Psoas muscle (tissue), 8 donors: Measurements from ENCODE around the gene FLT3. TPM values are rescaled to one million over a fixed set of nuclear protein-coding genes. Genes with fewer than 3 reads are reported as not detected.

Source experiments
- ATAC-seq, 4 donors: fragments of 200-7000 bp; cut with Tn5 transposase; one replicate each; pipeline ENCODE4 v1.9.1; 2020; ENCODE audit warnings: moderate library complexity in 3 of 4, mild to moderate bottlenecking in 2 of 4
- DNase-seq, 2 donors: peaks; one replicate each; pipeline ENCODE4 v3.0.0-alpha.2; 2020
- H3K27ac ChIP-seq: fragments of 200-600 bp; one replicate; pipeline ENCODE4 v1.8.0; 2022
- H3K27me3 ChIP-seq, 3 donors: fragments of 200-600 bp in 1 of 3; one replicate each; pipeline versions ENCODE4 v1.6.1 to v1.8.0; 2013 to 2022; ENCODE audit warnings: low read length in 2 of 3, mild to moderate bottlenecking in 2 of 3, moderate library complexity in 1 of 3; ENCODE audit not compliant: insufficient read depth in 3 of 3
- H3K36me3 ChIP-seq, 2 donors: fragments of 200-600 bp in 1 of 2; one replicate each; pipeline versions ENCODE4 v1.6.1 to v1.8.0; 2013 to 2022; ENCODE audit warnings: low read depth in 1 of 2, mild to moderate bottlenecking in 1 of 2, moderate library complexity in 1 of 2; ENCODE audit not compliant: insufficient read depth in 1 of 2
- H3K4me1 ChIP-seq: fragments of 200-600 bp; one replicate; pipeline ENCODE4 v1.8.0; 2022
- H3K4me3 ChIP-seq: fragments of 200-600 bp; one replicate; pipeline ENCODE4 v1.8.0; 2022; ENCODE audit warnings: mild to moderate bottlenecking
- H3K9me3 ChIP-seq: fragments of 200-600 bp; one replicate; pipeline ENCODE4 v1.8.0; 2022
- WGBS, 3 donors: extraction: QIAGEN DNeasy Blood & Tissue Kit; methylation state at CpG; one replicate each; pipeline versions ENCODE4 v1.1.6 to v1.1.7; 2013; 5-methylcytosine and 5-hydroxymethylcytosine counted together
- intact Hi-C, 2 donors: fragments of 100-400 bp; cut with DNase I; formaldehyde crosslinking; loops; one replicate each; pipeline versions ENCODE4 v1.11.0 to v1.14.2; 2022
- polyA plus RNA-seq, 3 donors: library from polyadenylated mRNA; stranded (reverse); fragments of 200-250 nt; gene quantifications; one replicate each; pipeline ENCODE4 v1.2.3, GENCODE V29; 2013
- total RNA-seq, 4 donors: library from RNA; stranded (reverse); fragmentation: NEBNext Ultra II Directional in 2 of 4; extraction: Animal tissue kit (Norgen Biotek cat#: 25700) in 2 of 4; gene quantifications; one replicate each; pipeline versions ENCODE4 v1.2.1 to v1.2.4, GENCODE V29; 2021 to 2023
- TF ChIP-seq, protein P1 (sequence below): fragments of 200-600 bp; IDR thresholded peaks from one replicate; pipeline ENCODE4 v1.8.0; 2022; ENCODE audit warnings: antibody characterized with exemption
- donor health status: healthy with polysubstance abuse.
- donor health status: DM: no; HTN: no; CAD: no; lungs with moderate emphysema.
- donor health status: Bipolar disorder and iron deficiency.
- donor health status: healthy.
- donor health status: DM: yes; HTN: yes; CAD: no.
- donor health status: DM: no; HTN: no; CAD: no.
- donor health status: DM: no; HTN: no; CAD: no.
- donor health status: DM: yes; HTN: yes; CAD: no.

FLT3 gene
- total and polyA plus RNA-seq, 7 donors, result 0.04 to 0.19 (median 0.06) TPM; not detected in 2

GRCh38 chr13:28041501-28041900 lies 58.9 kb downstream of the FLT3 start:
- no peaks in the 10 kb centered on the region for H3K4me1 ChIP-seq
- 64 to 67% (median 64%) methylated on average over 8 of the region's 8 CpGs for WGBS, 3 donors
- no peaks in the 10 kb centered on the region for H3K36me3 ChIP-seq
- DNase-seq, result no peak
- no peaks in the 10 kb centered on the region for H3K9me3 ChIP-seq
- ATAC-seq, result no peak
- TF ChIP-seq, protein P1, sequence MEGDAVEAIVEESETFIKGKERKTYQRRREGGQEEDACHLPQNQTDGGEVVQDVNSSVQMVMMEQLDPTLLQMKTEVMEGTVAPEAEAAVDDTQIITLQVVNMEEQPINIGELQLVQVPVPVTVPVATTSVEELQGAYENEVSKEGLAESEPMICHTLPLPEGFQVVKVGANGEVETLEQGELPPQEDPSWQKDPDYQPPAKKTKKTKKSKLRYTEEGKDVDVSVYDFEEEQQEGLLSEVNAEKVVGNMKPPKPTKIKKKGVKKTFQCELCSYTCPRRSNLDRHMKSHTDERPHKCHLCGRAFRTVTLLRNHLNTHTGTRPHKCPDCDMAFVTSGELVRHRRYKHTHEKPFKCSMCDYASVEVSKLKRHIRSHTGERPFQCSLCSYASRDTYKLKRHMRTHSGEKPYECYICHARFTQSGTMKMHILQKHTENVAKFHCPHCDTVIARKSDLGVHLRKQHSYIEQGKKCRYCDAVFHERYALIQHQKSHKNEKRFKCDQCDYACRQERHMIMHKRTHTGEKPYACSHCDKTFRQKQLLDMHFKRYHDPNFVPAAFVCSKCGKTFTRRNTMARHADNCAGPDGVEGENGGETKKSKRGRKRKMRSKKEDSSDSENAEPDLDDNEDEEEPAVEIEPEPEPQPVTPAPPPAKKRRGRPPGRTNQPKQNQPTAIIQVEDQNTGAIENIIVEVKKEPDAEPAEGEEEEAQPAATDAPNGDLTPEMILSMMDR, result no peak
- H3K27me3 ChIP-seq, result no peaks in the 10 kb centered on the region
- H3K27ac ChIP-seq, result no peak overlapping the region
- intact Hi-C loops, result no loop called here
- H3K4me3 ChIP-seq, result no peak overlapping the region

GRCh38 chr13:28041031-28041461 lies 59.3 kb downstream of the FLT3 start:
- H3K27me3 ChIP-seq, result no peaks in the 10 kb centered on the region
- H3K4me1 ChIP-seq, result no peaks in the 10 kb centered on the region
- H3K36me3 ChIP-seq, result no peaks in the 10 kb centered on the region
- 21 to 36% (median 26%) methylated on average over 4 of the region's 4 CpGs for WGBS, 3 donors
- TF ChIP-seq, protein P1, result no peak
- DNase-seq, result no peak
- H3K27ac ChIP-seq, result no peak overlapping the region
- no peak for ATAC-seq
- no peaks in the 10 kb centered on the region for H3K9me3 ChIP-seq
- H3K4me3 ChIP-seq, result no peak overlapping the region
- intact Hi-C loops, result no loop called here

GRCh38 chr13:28037399-28037798 lies 63.0 kb downstream of the FLT3 start:
- no peaks in the 10 kb centered on the region for H3K4me1 ChIP-seq
- H3K27me3 ChIP-seq, result no peaks in the 10 kb centered on the region
- 54 to 57% (median 56%) methylated on average over 2 of the region's 2 CpGs for WGBS, 3 donors
- TF ChIP-seq, protein P1, result no peak
- H3K36me3 ChIP-seq, result no peaks in the 10 kb centered on the region
- H3K9me3 ChIP-seq, result no peaks in the 10 kb centered on the region
- H3K27ac ChIP-seq, result no peak overlapping the region
- ATAC-seq (no peak), DNase-seq (no peak)
- intact Hi-C loops, result no loop called here
- no peak overlapping the region for H3K4me3 ChIP-seq

DNA sequence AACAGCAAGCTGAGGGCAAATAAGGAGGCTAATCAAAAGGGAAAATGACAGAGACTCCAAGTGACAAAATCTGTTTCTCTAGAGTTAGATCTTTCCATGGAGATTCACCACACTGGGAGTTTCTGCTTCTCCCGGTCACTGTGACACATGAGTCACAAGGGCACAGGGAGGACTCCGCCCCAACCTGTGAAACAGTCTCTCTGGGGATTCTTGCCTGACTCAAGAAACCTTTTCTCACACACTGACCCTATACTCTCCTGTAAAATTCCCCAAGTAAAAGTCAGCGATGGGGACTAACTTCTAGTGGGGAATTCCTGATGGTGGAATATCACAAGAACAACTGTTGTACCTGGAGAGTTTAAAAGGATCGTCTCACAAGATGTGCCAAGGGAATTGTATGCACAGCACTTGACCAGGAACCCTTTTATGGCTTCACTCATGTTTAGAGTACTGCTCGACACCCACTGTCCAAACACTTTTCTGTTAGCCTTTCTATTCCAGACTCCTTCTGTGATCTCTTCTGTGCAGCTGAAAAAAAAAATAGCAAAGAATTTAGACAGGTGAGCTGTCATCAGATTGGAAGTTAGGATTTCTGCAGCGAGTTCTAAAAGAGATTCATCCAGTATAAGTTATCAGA lies 65.1 kb downstream of the FLT3 start:
- DNase-seq, result no peak
- Histone ChIP-seq H3K4me3 (no peak overlapping the region), H3K27me3 (no peaks in the 10 kb centered on the region), H3K9me3 (no peaks in the 10 kb centered on the region), H3K27ac (no peak overlapping the region), H3K4me1 (no peaks in the 10 kb centered on the region), H3K36me3 (no peaks in the 10 kb centered on the region)
- ATAC-seq, result no peak
- 54 to 61% (median 56%) methylated on average over 6 of the region's 6 CpGs for WGBS, 3 donors
- TF ChIP-seq, protein P1, result no peak
- intact Hi-C loops, result no loop called here
